AG10803 (cell line): ENCODE results near the gene LRRIQ1.
"Not testable (repeated sequence)": the region's sequence is repeated elsewhere in the genome, so short reads cannot be mapped to it uniquely, and the experiment has no call there.

Experiments used
- DNase-seq: peaks from one replicate; pipeline ENCODE4 v3.0.0; 2010; ENCODE audit warnings: low read depth
- H3K4me3 ChIP-seq: 2 replicates; pipeline ENCODE4 v1.5.1; 2011; ENCODE audit warnings: mild to moderate bottlenecking, low read length, control low read depth
- CTCF ChIP-seq: conservative IDR thresholded peaks from 2 replicates; pipeline ENCODE4 v1.5.1; 2011; ENCODE audit warnings: mild to moderate bottlenecking, low read length, control low read depth, inconsistent platforms

LRRIQ1 gene

GRCh38 chr12:85186236-85186635, 150.1 kb downstream of the LRRIQ1 start:
- no peak overlapping the region for H3K4me3 ChIP-seq
- TF ChIP-seq CTCF: no peak
- no peak for DNase-seq

GRCh38 chr12:85188619-85189018, 152.5 kb downstream of the LRRIQ1 start:
- no peak overlapping the region for H3K4me3 ChIP-seq
- no peak for TF ChIP-seq CTCF
- DNase-seq: no peak

GRCh38 chr12:85190728-85191127, 154.6 kb downstream of the LRRIQ1 start:
- no peak for DNase-seq
- H3K4me3 ChIP-seq: no peak overlapping the region
- no peak for TF ChIP-seq CTCF

GRCh38 chr12:85203809-85204208, 167.7 kb downstream of the LRRIQ1 start:
- H3K4me3 ChIP-seq, DNase-seq: not testable (repeated sequence)

- TF ChIP-seq CTCF: no peak
- H3K4me3 ChIP-seq: no peak overlapping the region
- no peak for DNase-seq
These were observed 170.4 kb downstream of the LRRIQ1 start for GRCh38 chr12:85206543-85206942.

- H3K4me3 ChIP-seq, DNase-seq: not testable (repeated sequence)
These were observed 188.2 kb downstream of the LRRIQ1 start for GRCh38 chr12:85224339-85224738.

- no peak for TF ChIP-seq CTCF
- no peak for DNase-seq
- H3K4me3 ChIP-seq: no peak overlapping the region
These were observed 189.3 kb downstream of the LRRIQ1 start for GRCh38 chr12:85225501-85225900.

- TF ChIP-seq CTCF: no peak
- H3K4me3 ChIP-seq: no peak overlapping the region
- no peak for DNase-seq
These were observed 201.2 kb downstream of the LRRIQ1 start for GRCh38 chr12:85237327-85237726.
